ENCODE measurements around the gene SLC7A1.

The SLC7A1 gene

DNA sequence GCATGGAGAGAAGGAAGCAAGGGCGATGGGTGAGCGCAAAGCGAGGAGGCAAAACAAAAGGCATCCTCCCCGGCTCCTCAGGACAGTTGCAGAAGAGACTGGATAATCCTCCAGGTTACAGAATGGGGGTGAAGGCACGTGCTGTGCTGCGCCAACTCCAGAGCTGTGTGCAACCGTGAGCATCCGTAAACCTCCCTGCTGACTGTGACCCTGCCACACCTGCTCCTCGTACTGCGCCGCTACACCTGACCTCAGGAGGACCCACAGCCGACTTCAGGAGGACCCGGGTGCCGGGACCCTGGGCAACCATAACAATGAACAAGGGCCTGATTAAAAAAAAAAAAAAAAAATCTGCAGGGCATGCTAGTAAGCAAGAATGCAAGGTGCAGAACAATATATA, 68.7 kb downstream of the SLC7A1 start:
- no peak for DNase-seq

DNA sequence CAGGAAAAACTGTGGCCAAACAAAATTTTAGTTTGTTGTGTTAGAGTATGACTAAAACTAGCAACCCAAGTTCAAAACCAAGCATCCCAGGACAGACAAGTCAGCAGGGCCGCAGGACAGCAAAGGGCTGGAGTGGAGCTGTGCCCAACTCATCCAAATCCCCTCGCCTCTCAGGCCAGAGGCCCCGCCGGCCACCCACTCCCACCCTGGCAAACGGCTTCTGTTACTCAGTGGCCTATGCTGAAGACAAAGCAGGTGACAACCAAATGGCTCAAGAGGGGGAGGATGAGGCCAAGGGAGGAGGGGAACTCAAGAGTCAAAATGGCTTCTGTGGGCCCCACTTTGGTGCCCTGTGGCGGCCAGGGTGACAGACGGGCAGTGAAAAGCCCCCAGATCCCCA, 69.7 kb downstream of the SLC7A1 start:
- no peak for DNase-seq

DNA sequence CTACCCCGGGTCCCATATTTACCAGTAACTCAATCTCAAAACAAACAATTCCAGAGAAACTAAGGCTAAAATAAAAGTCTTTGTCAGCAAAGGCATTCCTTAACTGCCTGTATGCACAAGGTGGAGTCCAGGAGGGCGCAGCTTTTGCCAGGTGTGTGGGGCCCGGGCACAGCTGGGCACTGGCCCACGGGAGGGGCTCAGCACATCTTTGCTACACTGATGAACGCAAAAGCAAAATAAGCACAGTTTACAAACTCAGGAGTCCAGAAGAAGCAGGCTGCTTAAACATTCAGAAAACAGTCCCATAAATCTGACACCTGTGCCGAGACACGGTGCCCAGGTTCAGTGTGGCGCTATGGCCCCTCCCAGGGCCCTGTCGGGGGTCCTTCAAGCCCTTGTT, 70.8 kb downstream of the SLC7A1 start:
- DNase-seq = no peak

DNA sequence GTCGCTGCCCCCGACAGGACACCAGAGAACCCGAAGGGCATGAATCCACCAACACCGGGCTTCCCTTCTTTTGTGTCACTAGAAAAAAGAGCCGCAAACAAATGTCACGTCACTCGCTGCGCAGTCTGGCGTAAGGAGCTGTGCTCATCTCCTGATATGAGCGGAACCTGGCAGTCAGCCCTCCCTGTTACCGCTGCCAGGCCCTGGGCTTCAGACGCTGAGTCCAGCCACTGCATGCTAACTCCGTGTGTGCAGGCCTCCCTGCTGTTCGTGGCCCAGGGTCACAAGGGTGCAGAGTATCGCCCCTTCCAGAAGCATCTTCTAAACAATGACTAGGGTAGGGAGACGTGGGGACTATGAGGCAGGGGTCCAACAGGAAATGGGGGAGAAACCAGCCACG, 71.3 kb downstream of the SLC7A1 start:
- no peak for DNase-seq

DNA sequence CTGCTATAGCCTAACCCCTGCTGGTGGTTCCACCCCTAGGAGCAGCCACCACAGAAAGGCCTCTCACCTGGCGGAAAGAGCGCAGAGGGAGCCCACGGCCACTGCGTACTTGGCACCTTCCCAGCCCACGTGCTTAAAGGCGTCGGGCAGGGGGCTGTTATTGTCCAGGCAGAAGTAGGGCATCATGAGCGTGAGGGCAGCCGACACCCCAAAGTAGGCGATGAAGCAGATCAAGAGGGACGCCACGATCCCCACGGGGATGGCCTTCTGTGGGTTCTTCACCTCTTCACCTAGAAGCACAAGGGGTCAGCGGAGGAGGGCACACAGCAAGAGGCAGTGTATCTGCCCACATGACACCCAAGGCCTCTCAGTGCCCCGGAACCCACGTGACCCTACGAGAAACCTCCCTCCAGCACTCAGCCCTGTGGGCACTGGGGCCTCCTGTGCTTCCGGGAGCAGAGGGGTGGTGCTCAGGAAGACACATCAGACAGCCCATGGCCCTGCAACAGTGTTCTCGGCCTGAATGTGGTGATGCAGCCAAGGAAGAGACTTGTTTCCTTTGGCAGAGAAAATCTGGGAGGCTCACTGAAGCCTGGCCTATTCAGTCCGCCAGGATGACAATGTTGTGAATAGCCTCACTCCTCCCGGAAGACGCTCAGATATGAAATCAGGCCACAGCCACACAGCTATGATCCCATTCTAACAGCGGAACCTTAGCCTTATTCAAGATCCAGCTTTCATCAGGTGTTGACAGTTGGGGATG, 72.1 kb downstream of the SLC7A1 start:
- no peak for DNase-seq

DNA sequence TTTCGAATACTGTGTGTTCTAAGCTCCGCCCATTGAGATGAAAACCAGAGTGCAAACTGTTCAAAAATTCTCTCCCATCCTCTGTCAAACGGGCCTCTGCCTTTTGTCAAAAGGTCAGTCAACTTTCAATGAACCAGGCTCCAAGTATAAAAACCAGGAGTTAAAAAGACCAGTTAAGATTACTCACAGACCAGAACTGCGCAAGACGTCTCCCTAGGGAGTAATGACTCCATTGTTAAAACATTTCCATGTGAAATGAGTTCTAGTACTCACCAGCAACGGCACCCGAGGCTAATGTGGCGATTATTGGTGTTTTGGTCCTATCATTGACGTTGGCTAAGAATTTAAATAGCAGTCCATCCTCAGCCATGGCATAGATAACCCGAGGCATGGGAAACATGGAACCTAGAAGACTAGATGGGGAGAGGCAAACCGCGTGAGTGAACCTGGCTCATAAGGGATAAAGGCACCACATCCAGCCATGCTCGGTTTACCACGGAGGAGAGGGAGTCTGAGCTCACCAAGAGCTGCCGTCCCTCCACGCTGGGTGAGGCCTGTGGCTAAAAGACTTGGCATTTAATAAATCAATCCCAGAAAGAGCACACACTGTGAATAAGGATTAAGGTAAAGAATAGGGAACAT, 73.3 kb downstream of the SLC7A1 start:
- no peak for DNase-seq

DNA sequence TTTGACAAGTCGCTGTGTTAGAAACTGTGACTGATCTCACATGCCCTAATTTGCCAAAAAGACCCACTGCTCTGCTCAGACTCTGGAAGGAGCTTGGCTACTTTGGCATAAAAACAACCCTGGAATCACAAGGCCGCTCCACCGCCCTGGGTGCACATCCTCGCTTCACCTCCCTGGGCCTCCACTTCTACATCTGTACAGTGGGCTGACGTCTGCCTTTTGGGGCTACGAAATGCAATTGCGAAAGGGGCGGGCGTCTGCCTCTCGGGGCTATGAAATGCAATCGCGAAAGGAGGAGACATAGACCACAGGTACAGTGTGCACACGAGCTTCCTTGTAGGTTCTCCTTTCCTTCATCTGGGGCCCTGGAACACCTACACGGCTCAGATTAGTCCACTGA, 74.2 kb downstream of the SLC7A1 start:
- no peak for DNase-seq

DNA sequence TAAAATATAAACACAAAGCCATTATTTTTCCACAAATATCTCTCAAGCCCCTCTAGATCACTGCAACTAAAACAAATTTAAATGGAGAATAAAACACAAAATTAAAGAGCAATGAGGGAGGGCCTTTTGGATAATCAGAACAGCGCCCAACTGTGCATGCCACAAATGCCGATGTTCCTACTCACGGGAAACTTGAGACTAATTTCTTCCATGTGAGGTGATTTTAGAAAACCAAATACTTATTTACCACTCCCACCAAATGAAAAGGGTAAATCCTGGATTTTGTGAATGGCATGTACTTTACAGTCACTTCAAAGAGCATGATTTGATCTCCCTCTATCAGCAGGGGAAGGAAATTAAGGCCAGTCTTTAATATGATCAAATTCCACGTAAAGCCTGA, 74.8 kb downstream of the SLC7A1 start:
- DNase-seq = no peak

DNA sequence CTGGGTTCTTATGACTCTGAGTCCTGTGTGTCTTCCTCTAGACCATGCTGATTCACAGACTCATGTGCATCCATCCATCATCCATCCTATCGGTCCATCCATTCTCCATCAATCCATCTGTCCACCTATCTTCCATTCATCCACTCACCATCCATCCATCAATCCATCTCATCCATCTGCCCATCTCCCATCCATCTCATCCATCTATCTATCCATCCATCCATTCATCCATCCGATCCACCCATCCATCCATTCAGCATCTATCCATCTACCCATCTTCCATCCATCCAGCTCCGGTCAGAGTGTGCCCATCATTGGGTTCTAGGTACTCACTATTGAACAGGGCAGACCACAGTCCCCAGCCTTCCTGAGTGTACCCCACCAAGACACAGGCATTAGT, 75.6 kb downstream of the SLC7A1 start:
- no peak for DNase-seq

DNA sequence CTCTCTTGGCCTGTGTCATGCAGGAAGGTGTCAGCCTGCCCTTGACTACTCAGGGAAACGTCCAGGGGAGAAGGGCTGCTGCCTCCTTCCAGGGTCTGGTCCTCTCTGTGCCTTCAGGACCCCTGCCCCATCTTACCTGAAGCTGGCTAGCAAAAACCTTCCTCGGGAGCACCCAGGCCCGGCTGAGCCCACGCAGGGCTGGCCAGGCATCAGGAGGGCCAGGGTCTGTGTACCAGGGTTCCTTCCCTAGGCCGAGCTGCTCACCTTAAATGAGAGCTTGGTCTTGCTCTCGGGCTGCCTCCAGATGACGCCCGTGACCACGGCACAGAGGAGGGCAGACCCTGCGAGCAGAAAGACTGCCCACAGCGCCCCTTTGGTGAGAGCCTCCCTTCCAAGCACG, 78.6 kb downstream of the SLC7A1 start:
- DNase-seq = no peak

DNA sequence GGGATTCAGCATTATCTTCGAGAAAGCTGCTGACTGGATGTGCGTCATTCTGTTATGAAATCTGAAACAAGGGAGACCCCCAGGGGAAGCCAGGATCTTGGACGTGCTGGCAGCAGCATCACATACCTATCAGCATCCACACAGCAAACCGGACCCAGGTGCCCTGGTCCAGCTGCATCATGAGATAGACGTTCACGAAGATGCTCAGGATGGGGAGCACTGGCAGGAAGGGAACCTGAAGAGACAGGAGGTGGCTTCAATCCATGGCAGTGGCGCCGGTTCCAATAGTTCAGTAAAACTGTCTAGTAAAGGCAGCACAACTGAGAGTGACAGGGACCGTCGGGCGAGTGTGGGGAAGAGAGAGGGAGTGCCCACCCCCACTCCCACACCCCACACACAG, 79.5 kb downstream of the SLC7A1 start:
- DNase-seq = no peak

DNA sequence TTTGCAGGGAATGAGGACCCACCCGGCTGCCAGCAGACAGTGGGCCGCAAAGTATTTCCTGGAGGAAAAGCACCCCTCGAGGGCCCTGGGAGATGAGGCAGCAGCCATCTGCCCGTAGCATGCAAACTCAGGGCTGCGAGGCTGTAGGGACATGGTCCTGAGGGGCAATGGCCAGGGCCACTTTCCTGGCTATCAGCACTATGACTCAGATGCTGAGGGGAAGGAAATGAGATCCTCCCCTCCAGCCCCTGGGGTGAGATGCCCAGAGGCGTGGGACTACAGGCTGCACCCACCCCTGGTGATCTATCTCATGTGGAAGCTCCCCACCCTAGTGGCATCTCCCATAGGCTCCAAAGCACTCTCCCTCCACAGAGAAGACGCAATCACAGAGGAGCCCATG, 80.1 kb downstream of the SLC7A1 start:
- no peak for DNase-seq

DNA sequence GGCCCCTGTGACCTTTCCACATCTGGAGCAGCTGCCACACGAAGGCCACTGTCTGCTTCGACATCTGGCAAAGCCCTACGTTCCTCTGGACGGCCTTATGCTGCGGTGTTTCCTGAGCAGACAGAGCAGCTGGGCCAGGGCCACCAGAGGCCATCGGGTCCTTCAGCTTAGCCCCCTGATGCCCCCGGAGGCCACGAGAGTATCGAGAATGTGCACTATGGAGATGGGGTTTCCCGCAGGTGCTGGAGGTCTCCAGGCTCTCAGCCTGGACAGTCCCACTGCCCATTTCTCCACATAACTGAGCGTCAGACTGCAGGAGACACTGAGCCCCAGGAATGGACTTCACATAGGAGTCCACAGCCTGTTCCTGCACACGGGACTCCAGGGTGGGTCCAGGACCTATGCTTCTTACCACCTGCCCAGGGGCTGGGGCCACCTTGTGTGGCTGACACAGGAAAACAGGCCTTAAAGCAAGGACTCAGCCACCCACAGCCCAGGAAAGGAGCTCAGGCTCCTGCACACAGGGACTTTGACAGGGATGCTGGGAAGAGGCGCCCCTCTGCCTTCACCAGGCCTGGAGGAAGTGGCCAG, 80.7 kb downstream of the SLC7A1 start:
- no peak for DNase-seq

DNA sequence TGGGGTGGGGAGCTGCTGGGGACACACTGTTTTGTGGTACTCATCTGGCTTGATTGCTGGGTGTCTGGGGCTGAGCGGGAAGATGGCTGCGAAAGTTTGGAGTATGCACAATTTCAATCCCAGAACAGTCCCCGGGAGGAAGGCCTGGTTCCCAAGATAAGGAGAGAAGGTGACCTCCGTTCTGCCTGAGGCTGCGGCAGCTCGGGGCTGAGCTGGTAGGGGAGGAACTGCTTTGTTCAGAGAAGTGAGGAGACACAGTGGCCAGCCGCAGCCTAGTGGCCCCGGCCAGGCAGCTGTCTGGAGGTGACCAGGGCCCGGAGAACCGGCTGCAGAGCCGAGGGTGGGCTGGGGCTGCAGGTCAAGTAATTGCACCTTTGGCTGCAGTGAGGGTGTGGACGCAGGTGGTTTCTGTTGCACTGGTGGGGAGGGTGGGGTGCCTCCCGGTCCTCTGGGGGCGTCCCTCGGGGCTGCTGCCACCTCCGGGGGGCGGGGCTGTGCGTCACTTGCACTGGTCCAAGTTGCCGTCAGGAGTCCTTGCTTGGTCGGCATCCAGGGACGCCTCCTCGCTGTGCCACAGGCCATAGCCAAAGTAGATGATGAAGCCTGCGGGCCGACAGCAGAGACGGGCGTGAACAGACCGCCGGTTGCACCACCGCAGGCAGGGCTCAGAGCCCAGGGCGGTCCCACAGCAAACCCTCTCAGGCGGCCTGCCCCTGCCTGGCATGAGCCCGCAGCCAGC, 81.3 kb downstream of the SLC7A1 start:
- no peak for DNase-seq

DNA sequence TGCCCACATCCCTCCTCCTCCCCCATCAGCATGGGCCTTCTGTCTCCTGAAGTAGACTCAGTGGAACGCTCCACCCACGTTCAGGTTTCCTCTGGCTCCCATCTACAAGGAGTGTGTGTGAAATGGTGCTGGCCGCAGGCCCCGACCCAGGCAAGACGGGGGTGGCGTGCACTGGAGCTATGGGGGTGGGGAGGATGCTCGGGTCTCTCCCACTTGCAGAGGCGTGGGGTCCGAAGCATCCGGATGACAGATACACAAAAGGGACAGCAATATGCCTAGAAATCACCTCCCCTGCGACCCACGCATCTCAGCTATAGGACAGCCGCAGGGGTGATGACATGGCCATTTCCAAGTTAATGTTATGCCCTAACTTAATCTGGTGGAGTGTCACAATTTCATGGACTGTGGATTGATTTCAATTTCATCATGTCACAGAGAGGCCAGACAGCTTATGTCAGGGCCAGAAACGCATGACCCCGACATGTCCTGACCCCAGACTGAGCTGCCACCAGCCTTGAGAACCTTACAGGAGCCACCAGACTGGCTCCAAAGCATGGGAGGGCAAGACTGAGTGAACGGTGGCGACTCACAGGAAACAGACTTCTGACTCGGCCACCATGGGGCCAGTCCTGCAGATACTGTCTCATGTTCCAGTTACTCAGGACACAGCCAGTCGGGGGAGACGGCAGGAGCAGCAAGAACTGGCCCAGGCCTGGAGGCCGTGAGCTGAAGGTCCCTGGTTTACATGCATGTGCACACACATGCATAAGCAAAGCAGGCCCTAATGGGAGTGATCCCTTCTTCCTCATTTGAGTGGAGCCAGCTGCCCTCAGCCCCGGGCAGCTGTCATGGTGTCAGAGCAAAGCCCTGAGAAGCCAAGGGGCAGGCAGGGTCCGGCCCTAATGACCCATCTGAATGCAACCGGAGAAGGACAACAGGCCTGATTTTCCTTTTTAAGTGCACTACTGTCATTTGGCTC, 82.2 kb downstream of the SLC7A1 start:
- DNase-seq = no peak

DNA sequence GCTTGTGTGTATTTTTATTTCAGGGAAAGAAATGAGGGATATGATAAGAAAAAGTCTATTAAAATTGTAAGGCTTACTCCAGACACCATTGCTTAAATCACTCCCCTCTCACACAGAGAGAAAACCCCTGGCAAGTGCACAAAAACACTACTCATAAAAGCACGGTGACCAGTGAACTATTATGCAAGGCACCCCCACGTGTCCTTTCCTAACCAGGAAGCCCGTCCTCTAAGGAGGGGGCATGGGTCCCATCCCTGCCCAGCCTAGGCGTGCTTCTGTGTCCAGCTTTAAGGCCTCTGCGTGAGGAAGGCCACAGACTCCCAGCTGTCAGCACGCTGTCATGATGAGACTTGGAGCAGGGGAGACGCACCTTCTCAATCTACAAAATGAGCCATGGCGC, 83.5 kb downstream of the SLC7A1 start:
- no peak for DNase-seq

DNA sequence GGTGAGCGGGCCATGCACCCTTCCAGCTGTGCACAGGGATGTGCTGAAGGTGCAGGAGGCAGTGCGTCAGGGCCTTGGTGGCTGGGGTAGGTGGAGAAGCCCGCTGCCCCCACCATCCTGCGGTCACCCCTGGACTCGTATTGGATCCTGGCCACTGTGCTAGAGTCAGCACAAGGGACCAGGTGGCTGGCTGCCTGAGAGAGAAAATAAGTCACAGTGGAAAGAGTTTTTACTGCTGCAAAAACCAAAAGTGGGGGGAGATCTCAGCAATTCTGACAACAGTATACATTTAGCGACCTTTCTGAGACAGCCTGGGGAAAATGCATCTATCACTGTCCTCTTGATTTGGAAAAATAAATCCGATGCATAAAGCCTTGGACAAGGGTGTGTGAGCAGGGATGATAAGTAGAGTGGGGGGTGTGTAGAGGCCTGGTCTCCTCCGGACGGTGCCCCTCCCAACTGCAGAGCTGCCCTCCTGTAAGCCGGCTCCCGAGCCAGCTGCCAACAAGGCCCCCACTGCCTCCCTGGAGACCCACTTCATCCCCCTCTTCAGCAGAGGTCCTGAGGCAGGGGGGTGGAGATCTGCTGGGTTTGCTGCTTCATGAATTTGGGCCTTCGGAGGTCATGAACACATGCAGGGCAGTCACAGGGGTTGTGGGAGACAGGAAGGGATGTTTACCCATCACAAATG, 84.2 kb downstream of the SLC7A1 start:
- no peak for DNase-seq

DNA sequence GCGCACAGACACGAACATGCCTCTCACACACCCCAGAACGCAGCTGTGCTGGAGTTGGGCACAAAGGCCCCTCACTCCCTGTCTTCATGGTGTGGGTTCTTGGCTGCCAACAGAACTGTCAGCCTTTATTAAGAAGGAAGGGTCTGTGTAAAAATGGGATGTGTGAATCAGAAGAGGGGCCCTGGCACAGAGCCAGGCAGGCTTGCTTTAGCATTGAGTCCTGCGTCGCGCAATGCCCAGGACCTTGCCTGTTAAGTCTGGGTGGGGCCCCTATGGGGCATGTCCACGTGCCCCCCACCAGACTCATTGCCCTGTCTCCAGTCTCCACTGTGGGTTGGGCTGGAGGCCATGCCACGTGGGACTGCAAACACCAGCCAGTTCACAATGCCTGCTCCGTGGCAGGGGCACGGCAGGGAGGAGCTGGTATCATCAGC, 84.8 kb downstream of the SLC7A1 start:
- DNase-seq = no peak

DNA sequence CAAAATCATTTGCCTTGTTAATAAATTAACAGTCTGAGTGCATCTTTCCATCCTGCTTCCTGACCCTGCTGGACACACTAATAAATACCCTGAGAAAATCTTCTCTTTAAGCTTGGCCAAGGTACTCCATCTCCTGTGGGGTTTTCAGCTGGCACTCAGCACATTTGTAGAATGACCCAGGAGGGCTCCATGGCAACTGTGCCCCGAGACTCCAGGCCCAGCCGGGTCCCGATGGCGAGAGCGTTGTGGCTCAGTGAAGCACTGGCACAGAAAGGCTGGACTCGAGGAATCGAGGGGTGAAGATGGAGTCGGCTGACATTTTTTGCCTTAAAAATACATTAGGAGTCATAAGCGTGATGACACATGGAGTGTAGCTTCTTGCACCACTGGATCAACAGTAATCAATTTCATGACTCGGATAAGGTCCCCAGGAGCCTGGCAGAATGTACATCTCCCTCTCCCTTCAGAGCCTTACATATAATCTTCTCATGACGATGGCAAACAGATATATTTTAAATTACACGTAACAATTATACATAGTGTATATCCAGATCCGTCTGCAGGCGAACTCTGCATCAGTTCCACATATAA, 85.4 kb downstream of the SLC7A1 start:
- DNase-seq = no peak

DNA sequence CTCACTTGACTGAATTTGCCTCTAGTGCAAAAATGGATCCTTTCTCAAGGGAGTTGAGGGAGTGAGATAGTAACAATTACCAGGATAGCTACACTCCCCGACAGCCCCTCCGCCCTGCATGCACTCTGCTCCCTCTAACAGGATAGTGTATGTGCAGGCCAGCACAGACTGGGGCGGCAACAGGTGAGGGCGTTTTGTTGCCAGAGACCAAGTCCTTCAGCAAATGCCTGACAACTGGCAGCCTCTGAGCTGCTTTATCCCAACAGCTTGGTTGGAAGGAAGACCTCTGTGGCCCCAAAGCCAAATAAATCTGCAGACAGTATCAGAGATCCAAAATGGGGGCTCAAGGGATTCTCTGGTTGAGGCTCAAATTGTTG, 86.6 kb downstream of the SLC7A1 start:
- no peak for DNase-seq

DNA sequence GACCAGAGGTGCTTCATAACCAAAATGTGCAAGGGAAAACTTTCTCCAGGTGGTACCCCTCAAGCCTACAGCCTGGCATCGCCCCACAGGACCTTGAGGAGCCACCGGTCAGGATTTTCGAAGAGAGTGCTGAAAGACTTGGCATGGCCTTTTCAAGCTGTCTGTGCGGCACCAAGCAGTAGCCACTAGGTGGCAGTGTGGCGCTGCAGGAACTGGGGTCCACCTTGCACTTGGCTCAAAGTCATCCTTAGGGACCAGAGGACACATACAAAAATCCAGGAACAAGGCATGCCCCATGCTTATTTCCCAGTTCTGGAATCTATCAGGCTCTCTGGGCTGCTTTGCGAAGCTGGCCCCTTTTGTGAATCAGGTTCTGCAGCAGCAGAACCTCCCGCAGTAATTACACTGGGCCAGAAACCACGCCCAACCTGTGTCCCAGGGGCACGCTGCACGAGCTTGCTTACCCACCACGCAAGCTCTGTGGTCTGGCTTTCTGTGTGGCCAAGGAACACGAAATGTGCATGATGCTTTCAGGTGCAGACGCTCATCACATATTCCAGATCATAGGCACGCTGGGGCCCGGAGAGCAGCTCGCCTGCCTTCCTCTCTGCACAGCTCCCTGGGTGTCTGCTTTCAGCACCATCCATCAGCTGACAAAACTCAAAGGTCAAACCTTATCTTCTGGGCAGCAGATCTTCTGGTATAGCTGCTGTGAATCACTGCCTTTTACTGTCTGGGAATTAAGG, 87.2 kb downstream of the SLC7A1 start:
- DNase-seq = peak; percentile 44
